VCaP (cell line): ENCODE data around the gene PPP1R3C.

Experiments
- H3K27ac ChIP-seq: fragments of 450-650 bp; 2 replicates; pipeline ENCODE4 v1.5.1; 2017
- CTCF ChIP-seq: fragments of 450-650 bp; conservative IDR thresholded peaks from 2 replicates; pipeline ENCODE4 v1.5.1; 2017; ENCODE audit warnings: mild to moderate bottlenecking, moderate library complexity

PPP1R3C gene

DNA sequence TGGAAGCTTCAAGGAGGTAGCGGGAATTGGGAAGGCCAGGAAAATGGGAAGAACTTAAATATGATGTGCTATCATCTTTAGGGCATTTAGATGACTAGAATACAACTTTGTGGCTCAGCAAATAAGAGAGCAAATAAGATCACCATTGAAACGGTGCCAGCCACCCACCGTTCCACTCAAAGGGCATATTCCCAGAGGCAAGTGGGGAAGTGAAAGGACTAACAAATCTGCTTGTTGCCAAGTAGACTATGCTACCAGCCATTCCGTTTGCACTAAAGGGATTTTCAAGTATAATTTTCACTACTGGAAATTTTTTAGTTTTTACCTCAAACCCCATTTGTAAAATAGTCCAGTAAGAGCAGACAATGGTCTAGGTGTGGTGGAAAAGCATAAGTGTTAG, 4.0 kb upstream of the PPP1R3C start:
- H3K27ac ChIP-seq: no peak overlapping the region
- no peak for TF ChIP-seq CTCF

GRCh38 chr10:91635401-91636400, 2.8 kb upstream of the PPP1R3C start:
- H3K27ac ChIP-seq: no peak overlapping the region
- peak; percentile 83 for TF ChIP-seq CTCF

GRCh38 chr10:91634898-91635297, 2.0 kb upstream of the PPP1R3C start:
- H3K27ac ChIP-seq: no peak overlapping the region
- no peak for TF ChIP-seq CTCF

GRCh38 chr10:91634246-91634645, 1.4 kb upstream of the PPP1R3C start:
- no peak for TF ChIP-seq CTCF
- H3K27ac ChIP-seq: peak overlapping the region; percentile 74; the same call in 1 of the 2 replicates

DNA sequence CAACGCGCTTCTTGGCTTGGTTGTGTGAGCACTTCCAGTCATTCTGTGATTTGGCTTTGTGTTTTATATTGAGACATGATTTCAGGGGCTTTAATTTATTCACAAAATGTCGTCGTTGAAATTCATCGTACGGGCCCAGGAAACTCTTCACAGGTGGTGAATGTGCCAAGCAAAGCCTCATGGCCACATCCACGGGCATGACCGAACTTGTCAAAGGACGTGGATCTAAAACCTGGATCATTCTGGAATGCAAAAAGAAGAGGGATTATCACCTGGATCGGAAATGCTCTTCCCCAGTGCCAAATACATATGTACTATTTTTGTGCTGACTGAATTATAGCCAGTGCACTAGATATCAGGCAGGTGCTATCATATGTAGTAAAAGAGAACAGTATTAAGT, 2.2 kb downstream of the PPP1R3C start:
- TF ChIP-seq CTCF: no peak
- no peak overlapping the region for H3K27ac ChIP-seq

DNA sequence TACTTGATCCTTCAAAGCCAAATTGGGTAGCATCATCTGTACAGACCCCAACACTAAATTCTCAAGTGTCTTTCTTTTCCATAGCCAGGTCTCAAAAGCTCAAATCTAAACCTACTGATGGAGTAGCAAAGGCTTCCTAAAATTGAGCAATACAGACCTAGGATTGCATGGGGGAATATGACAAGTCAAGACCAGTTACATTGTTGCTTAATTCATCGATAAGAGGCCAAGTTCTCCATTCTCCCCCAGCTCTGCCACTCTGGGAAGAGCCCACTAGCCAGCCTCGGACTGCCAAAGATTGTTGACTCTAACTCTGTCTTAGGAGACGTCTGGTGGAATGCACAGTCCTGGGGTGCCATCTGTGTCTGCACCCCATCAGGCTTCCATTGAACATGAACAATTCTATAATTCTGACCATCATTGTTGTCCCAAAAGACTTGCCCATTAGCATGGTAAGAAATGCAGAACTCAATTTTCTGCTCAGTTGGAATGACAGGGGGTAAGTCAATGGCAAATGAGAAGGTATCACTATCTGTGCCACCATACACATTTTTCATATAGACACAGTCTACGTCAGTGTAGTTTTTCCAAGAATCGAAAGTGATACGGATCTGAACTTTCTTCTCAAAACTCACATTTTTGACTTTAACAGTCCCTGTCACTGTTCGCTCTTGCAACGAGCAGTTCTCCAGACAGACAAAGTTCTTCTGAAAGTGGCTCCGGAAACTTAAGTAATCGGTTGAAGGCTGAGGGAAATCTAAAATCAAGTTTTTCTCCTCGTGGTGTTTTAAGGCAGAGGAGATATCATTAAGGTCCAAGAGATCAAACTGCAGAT, 2.9 kb downstream of the PPP1R3C start:
- H3K27ac ChIP-seq: no peak overlapping the region
- TF ChIP-seq CTCF: no peak

DNA sequence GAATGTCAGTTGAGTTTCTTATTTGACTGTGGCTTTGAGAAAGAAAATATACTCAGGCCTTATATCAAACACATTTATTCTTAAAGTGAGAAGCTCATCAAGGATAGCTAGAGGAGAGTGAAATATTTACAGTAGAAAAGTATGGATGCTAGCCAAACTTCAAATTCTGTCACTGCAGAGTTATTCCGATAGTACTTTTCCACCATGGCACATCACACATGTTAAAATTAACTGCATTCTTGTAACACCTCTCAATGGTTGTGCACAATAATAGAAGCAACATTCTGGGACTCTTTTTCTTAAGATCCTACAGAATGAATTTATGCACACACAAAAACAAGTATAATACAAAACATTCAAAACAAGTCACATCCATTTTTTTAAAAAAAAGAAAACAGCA, 4.5 kb downstream of the PPP1R3C start:
- no peak for TF ChIP-seq CTCF
- H3K27ac ChIP-seq: peak overlapping the region; percentile 27
